ENCODE measurements around the gene CNTN5.

Gene CNTN5

DNA sequence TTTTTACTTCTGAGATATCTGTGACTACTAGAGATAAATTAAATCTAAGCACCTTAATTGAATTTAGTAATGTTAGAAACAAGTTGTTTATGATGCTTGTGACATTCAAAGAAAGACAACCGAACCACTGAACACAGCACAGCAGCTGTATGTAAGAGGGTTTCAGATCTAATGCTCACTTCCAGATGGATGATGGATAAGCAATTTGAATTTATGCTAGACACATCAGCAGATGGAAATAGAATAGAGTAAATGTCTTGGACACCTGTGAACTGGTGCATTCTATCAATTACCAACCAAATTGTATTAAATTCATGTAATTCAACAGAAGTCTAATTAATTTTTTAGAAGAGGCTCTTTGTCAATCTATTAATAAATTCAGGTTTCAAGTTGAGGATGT is 306.3 kb downstream of the CNTN5 start:
- H3K4me3 ChIP-seq (replicated peaks; ENCODE audit: low read depth, low read length), result no peak overlapping the region
- TF ChIP-seq, protein P1, sequence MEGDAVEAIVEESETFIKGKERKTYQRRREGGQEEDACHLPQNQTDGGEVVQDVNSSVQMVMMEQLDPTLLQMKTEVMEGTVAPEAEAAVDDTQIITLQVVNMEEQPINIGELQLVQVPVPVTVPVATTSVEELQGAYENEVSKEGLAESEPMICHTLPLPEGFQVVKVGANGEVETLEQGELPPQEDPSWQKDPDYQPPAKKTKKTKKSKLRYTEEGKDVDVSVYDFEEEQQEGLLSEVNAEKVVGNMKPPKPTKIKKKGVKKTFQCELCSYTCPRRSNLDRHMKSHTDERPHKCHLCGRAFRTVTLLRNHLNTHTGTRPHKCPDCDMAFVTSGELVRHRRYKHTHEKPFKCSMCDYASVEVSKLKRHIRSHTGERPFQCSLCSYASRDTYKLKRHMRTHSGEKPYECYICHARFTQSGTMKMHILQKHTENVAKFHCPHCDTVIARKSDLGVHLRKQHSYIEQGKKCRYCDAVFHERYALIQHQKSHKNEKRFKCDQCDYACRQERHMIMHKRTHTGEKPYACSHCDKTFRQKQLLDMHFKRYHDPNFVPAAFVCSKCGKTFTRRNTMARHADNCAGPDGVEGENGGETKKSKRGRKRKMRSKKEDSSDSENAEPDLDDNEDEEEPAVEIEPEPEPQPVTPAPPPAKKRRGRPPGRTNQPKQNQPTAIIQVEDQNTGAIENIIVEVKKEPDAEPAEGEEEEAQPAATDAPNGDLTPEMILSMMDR (IDR thresholded peaks at IDR 0.05; ENCODE audit: low read length, missing control alignments), result no peak
- DNase-seq (ENCODE audit: low read depth), result no peak

DNA sequence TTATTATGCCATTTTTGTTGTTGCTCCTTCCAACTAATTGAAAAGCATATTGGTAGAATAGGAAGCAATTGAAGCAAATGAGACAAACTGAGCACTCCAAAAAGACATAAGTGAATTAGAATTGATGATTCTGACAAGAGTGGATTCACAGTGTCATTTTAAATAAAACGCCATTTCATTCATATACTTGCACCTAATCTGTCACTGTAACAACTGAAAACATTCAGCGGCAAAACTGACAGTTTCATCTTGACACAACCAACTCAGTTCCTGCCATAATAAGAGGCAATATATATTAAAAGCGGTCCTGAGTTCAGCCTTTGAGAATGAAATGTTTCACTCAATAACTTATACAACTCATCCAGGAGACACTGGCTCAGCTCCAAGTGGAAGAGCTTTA is 306.8 kb downstream of the CNTN5 start:
- DNase-seq (ENCODE audit: low read depth), result no peak
- TF ChIP-seq, protein P1 (IDR thresholded peaks at IDR 0.05; ENCODE audit: low read length, missing control alignments), result no peak
- no peak overlapping the region for H3K4me3 ChIP-seq (replicated peaks; ENCODE audit: low read depth, low read length)

DNA sequence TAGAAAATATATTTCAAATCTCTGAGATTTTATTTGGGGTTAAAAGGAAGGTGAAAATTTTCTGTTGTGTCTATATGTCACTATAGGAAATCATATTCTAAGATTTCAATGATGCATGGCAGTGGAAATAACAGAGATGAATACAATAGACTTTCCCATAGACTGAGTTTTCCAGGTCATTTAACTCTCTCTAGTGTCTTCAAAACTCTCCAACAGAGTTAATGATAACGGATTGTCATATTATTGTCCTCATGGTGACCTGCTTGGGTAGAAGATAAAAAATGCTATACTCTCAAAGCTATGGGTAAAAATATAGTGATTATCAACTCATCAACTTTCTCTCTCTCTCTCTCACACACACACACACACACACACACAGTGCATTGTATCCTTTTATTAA is 312.9 kb downstream of the CNTN5 start:
- no peak for DNase-seq (ENCODE audit: low read depth)
- no peak overlapping the region for H3K4me3 ChIP-seq (replicated peaks; ENCODE audit: low read depth, low read length)
- TF ChIP-seq, protein P1 (IDR thresholded peaks at IDR 0.05; ENCODE audit: low read length, missing control alignments), result no peak

DNA sequence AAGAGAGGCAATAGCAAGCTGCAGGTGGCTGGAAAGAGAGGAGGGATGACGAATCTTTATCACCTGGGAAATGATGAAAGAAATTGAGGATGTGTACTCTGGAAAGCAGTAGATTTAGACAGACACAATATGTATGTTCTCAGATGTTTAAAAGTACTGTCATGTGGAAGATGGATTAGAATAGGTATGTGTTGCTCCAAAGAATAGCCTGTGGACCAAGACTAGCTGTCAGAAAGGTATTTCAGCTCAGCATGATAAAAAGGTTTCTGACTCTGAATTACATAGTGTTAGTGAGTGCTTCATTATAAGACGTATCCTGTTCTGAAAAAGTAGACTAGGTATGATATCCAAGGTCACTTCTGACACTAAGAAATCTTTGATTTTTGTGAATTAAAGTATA is 322.4 kb downstream of the CNTN5 start:
- TF ChIP-seq, protein P1 (IDR thresholded peaks at IDR 0.05; ENCODE audit: low read length, missing control alignments), result no peak
- no peak overlapping the region for H3K4me3 ChIP-seq (replicated peaks; ENCODE audit: low read depth, low read length)
- DNase-seq (ENCODE audit: low read depth), result no peak

DNA sequence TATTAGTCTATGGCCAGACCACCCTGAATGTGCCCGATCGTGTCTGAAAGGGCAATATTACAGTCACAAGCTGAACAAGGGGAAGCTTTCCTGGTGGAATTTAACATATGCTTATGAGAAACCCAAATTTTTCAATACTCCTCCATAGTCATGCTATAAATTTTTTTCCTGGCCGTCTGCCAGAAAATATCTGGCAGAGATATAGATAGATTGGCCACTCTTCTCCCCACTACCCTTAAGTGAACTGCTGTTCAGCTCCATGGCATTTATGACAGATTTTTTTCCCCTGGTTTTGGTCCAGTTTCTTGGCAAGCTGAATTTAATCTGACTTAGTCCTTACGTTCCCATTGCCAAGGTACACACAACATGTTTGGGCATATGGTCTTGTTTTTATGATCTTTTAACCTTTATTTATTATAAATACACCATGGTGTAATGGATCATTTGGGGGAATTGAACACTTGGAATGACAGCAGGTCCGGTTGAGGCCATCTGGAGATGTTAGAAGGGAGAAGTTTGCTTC is 328.5 kb downstream of the CNTN5 start:
- no peak for DNase-seq (ENCODE audit: low read depth)
- H3K4me3 ChIP-seq (replicated peaks; ENCODE audit: low read depth, low read length), result no peak overlapping the region
- TF ChIP-seq, protein P1 (IDR thresholded peaks at IDR 0.05; ENCODE audit: low read length, missing control alignments), result no peak

DNA sequence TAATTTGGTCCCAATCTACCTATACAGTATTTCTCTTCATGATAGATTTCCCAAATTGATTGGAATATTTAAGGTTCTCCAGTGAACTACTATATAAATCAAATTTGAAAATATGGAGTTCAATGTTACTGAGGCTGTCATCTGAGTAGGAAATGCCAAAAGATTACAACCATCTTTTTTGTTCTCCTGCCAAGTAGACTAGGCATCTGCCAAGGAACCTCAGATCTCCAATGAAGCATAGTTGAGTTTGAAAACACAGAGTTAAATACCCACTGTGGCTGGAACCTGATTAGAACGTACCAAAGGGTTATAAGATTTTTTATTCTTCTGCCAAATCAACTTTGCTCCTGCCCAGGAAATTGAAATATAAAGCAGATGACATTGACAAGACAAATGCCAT is 330.9 kb downstream of the CNTN5 start:
- no peak overlapping the region for H3K4me3 ChIP-seq (replicated peaks; ENCODE audit: low read depth, low read length)
- TF ChIP-seq, protein P1 (IDR thresholded peaks at IDR 0.05; ENCODE audit: low read length, missing control alignments), result no peak
- DNase-seq (ENCODE audit: low read depth), result peak; percentile 57

DNA sequence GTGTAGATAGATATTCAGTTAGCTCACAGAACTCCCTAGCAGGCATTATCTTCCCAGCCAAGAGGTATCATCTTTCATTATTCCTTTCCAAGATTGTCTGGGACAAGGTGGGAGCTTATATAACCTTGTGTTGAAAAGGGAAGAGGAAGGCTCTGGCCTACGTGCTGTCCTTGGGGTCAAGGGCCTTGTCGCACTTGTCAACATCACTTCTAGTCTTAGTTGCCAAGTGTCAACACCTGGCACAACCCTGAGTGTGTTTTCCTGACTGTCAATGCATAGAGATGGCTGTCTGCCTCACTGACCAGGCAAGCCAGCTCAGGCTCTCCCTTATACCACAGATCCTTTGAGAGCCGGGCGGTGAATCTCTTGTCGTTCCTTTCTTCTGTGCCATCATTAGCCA is 331.9 kb downstream of the CNTN5 start:
- H3K4me3 ChIP-seq (replicated peaks; ENCODE audit: low read depth, low read length), result no peak overlapping the region
- TF ChIP-seq, protein P1 (IDR thresholded peaks at IDR 0.05; ENCODE audit: low read length, missing control alignments), result no peak
- no peak for DNase-seq (ENCODE audit: low read depth)

Measured in fibroblast of pulmonary artery (primary cell).